Measurements from ENCODE around the gene ENOPH1.
"Not testable (repeated sequence)": the region's sequence is repeated elsewhere in the genome, so short reads cannot be mapped to it uniquely, and the experiment has no call there.

The ENOPH1 gene

DNA sequence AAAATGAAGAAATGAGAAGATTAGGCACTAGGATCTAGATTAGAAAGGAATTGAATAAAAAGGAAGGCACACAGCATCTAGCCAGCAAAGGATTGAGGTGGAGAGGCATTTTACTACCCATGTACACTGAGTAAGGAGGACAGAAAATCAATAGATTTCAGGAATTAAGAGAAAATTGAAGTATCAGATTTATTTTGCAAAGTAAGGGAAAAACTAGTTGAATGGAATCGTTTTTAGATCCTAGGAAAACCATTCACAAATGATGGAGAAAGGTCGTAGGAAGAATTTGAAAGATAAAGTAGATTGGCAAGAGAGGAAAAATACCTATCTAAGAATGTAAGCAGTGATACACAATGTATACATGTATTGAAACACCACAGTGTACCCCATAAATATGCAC, 31.3 kb downstream of the ENOPH1 start:
- in situ Hi-C loops (cut with HindIII; ENCODE audit: low pct_unique_long_range_greater_than_20kb, low sequenced_read_pairs), result no loop called here
- no peak for TF ChIP-seq JUND (IDR thresholded peaks at IDR 0.05; ENCODE audit: low read depth)
- no peak for DNase-seq (ENCODE audit: low read depth in 1 of 2, low spot score in 1 of 2)

DNA sequence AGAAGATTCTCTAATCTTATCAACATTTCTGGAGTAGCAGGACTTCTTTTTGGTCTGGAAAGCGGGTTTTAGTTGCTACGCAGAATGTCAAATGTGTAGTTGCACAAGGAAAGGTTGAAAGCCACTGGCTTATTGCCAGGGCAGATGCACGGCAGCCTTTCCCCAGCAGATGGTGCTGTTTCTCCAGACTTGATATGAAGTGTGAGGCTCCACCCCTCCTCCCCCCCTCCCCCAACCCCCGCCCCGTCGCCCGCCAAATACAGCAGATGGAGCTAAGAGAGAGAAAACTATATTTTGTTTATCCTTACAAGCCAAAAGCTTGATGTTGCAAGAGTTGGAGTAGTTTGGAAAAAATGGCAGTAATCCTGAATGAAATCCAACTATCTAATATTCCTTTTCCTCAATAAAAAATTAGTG, 32.0 kb downstream of the ENOPH1 start:
- in situ Hi-C loops (cut with HindIII; ENCODE audit: low pct_unique_long_range_greater_than_20kb, low sequenced_read_pairs), result no loop called here
- peak; percentile 23 to 79 for DNase-seq (ENCODE audit: low read depth in 1 of 2, low spot score in 1 of 2)
- no peak for TF ChIP-seq JUND (IDR thresholded peaks at IDR 0.05; ENCODE audit: low read depth)

DNA sequence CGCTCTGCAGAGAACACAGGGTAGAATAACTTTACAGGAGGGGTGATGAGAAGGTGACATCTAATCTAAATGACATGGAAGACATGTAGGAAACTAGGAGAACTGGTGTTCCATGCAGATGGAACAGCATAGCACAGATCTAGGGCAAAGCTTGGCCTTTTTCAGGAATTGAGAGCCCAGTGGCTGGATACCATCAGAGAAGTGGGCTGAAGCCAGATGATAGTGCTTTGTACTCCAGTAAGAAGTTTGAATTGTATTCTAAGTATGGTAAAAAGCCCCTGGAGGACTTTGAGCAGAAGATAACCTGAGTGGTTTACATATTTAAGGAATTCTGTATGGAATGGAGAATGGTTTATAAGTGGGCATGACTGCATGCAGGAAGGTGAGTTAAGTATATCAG, 32.8 kb downstream of the ENOPH1 start:
- no peak for TF ChIP-seq JUND (IDR thresholded peaks at IDR 0.05; ENCODE audit: low read depth)
- in situ Hi-C loops (cut with HindIII; ENCODE audit: low pct_unique_long_range_greater_than_20kb, low sequenced_read_pairs), result no loop called here

DNA sequence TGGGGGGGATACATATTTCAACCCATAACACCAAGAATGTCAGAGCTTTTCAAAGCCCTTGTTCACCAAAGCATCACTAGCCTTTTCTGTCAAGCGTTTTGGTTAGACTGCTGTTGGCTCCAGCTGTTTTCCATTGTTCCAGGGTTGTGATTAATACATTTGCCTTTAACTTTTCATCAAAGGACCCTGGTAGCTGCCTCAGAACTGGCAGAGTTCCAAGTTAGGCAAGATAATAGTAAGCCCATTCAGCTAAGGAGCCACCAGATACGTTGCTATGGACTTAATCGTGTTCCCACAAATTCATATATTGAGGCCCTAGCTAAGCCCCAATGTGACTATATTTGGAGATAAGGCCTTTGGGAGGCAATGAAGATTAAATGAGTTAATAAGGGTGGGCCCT, 37.1 kb downstream of the ENOPH1 start:
- in situ Hi-C loops (cut with HindIII; ENCODE audit: low pct_unique_long_range_greater_than_20kb, low sequenced_read_pairs), result no loop called here
- no peak for DNase-seq (ENCODE audit: low read depth in 1 of 2, low spot score in 1 of 2)
- no peak for TF ChIP-seq JUND (IDR thresholded peaks at IDR 0.05; ENCODE audit: low read depth)

More for the DNA sequence above, 32.8 kb downstream of the ENOPH1 start:
- DNase-seq (ENCODE audit: low read depth in 1 of 2, low spot score in 1 of 2), result no peak

DNA sequence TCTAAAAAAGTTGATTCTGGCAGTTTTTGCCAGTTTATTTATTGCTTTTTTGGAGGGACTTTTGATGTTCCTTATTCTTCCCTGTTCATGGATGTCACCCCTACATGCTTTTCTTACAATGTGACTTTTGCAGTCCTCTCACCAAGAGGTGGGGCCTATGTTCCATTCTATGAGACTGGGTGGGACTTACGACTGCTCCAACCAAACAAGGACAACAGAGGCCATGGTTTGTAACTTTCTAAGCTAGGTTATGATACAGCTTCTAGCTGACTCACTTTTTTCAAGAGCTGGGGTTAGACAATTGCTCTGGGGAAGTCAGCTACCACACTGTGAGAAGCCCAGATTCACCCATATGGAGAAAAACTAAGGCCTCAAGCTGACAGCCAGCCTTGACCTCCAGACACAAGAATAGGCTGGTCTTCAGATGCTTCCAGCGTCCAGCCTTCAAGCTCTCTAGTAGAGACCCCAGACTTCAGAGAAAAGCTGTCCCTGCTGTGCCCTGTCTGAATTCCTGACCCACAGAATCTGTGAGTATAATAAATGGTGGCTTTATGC, 39.5 kb downstream of the ENOPH1 start:
- in situ Hi-C loops (cut with HindIII; ENCODE audit: low pct_unique_long_range_greater_than_20kb, low sequenced_read_pairs), result no loop called here
- peak in 1 of 2 experiments; percentile 5 for DNase-seq (ENCODE audit: low read depth in 1 of 2, low spot score in 1 of 2)
- no peak for TF ChIP-seq JUND (IDR thresholded peaks at IDR 0.05; ENCODE audit: low read depth)

DNA sequence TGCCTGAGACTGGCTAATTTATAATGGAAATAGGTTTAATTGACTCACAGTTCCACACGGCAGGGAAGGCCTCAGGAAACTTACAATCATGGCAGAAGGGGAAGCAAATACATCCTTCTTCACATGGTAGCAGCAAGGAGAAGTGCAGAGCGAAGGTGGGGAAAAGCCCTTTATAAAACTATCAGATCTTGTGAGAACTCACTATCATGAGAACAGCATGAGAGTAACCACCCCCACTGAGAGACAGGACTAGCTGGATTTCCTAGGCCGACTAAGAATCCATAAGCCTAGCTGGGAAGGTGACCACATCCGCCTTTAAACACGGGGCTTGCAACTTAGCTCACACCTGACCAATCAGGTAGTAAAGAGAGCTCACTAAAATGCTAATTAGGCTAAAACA, 42.7 kb downstream of the ENOPH1 start:
- in situ Hi-C loops (cut with HindIII; ENCODE audit: low pct_unique_long_range_greater_than_20kb, low sequenced_read_pairs), result not testable (repeated sequence)

DNA sequence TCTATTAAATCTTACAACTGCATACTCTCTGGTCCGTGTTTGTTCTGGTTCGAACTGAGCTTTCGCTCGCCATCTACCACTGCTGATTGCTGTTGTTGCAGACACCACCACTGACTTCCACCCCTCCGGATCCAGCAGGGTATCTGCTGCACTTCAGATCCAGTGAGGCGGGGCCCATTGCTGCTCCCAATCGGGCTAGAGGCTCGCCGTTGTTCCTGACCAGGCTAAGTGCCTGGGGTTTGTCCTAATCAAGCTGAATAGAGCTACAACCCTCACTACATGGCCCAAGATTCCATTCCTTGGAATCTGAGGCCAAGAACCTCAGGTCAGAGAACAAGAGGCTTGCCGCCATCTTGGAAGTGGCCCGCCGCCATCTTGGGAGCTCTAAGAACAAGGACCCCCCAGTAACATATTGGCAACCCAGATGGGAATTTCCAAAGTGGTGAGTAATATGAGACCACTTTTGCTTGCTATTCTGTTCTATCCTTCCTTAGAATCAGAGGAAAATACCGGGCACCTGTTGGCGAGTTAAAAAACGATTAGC, 43.3 kb downstream of the ENOPH1 start:
- DNase-seq (ENCODE audit: low read depth in 1 of 2, low spot score in 1 of 2), result no peak
- in situ Hi-C loops (cut with HindIII; ENCODE audit: low pct_unique_long_range_greater_than_20kb, low sequenced_read_pairs), result no loop called here
- TF ChIP-seq JUND (IDR thresholded peaks at IDR 0.05; ENCODE audit: low read depth), result no peak

More for the DNA sequence above, 42.7 kb downstream of the ENOPH1 start:
- DNase-seq (ENCODE audit: low read depth in 1 of 2, low spot score in 1 of 2), result not testable (repeated sequence)

DNA sequence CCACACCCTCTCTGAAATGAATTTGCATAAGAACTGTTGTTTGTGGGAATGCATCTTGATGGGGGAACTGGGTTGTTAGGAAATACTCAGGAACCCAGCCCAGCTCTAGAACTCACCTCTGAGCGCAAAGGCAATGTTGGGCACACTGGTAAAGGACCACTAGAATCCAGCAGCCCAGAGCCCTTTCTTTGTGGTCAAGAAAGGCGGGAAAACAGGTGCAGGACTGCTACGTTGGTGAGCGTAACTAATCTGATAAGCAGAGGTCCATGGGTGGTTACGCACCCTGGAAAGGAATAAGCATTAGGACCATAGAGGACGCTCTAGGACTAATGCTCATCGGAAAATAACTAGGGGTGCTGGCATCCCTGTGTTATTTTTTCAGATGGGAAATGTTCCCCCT, 45.5 kb downstream of the ENOPH1 start:
- in situ Hi-C loops (cut with HindIII; ENCODE audit: low pct_unique_long_range_greater_than_20kb, low sequenced_read_pairs); DNase-seq (ENCODE audit: low read depth in 1 of 2, low spot score in 1 of 2): not testable (repeated sequence)

DNA sequence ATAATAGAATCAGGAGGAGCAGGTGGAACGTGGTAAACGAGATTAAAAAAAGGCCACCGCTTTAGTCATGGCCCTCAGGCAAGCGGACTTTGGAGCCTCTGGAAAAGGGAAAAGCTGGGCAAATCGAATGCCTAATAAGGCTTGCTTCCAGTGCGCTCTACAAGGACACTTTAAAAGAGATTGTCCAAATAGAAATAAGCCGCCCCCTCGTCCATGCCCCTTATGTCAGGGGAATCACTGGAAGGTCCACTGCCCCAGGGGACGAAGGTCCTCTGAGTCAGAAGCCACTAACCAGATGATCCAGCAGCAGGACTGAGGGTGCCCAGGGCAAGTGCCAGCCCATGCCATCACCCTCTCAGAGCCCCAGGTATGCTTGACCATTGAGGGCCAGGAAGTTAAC, 47.1 kb downstream of the ENOPH1 start:
- in situ Hi-C loops (cut with HindIII; ENCODE audit: low pct_unique_long_range_greater_than_20kb, low sequenced_read_pairs); DNase-seq (ENCODE audit: low read depth in 1 of 2, low spot score in 1 of 2): not testable (repeated sequence)

DNA sequence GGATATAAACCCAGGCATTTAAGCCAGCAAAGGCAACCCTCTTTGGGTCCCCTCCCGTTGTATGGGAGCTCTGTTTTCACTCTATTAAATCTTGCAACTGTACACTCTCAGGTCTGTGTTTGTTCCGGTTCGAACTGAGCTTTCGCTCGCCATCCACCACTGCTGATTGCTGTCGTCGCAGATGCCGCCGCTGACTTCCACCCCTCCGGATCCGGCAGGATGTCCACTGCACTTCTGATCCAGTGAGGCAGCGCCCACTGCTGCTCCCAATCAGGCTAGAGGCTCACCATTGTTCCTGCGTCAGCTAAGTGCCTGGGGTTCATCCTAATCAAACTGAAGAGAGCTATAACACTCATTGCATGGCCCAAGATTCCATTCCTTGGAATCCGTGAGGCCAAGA, 49.2 kb downstream of the ENOPH1 start:
- in situ Hi-C loops (cut with HindIII; ENCODE audit: low pct_unique_long_range_greater_than_20kb, low sequenced_read_pairs), result no loop called here
- no peak for TF ChIP-seq JUND (IDR thresholded peaks at IDR 0.05; ENCODE audit: low read depth)
- DNase-seq (ENCODE audit: low read depth in 1 of 2, low spot score in 1 of 2), result no peak

DNA sequence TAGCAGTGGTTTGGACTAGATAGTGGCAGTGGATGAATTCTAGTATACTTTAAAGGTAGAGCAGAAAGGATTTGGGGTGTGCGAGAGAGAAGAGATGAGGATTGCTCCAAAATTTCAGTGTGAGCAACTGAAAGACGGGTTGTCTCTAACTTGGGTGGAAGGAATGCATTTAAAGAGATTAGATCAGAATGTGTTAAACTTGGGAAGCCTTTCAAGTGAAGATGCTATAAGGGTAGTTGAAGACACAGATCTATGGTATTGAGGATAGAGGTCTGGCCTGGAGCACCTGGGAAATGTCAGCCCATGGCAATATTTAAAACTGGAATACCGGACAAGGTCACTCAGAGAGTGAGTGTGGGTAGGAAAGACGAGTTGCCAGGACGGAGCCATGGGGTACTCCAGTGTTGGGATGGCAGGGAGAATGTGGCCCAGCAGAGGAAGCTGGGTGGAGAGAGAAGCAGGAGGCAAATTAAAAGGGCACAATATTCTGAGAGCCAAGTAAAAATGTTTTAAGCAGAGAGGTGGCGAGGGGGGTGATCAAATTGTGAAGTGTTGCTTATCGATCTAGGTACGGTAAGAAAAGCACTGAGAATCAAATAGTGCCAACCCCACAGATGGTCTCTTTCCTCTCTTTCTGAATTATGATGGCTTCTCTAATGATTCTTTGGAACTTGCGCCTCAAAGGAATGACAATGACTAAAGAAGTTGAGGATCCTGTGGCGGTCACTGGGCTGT, 50.5 kb downstream of the ENOPH1 start:
- no peak for DNase-seq (ENCODE audit: low read depth in 1 of 2, low spot score in 1 of 2)
- no peak for TF ChIP-seq JUND (IDR thresholded peaks at IDR 0.05; ENCODE audit: low read depth)
- in situ Hi-C loops (cut with HindIII; ENCODE audit: low pct_unique_long_range_greater_than_20kb, low sequenced_read_pairs), result no loop called here

DNA sequence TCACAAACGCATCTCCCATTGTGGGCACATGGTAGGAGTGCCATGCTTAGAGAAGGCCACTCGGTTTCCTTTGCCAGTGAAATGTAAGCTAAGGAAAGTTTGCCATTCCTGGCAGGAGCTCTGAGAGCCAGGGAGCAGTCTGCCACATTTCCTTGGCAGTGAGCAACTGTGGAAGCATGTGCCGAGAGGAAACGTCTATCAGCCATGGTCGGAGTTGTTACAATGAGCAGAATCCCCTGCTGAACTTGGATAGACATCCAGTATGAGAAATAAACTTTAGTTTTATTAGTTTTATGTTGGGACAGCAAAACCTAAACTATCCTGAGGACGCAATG, 51.1 kb downstream of the ENOPH1 start:
- TF ChIP-seq JUND (IDR thresholded peaks at IDR 0.05; ENCODE audit: low read depth), result no peak
- DNase-seq (ENCODE audit: low read depth in 1 of 2, low spot score in 1 of 2), result no peak
- in situ Hi-C loops (cut with HindIII; ENCODE audit: low pct_unique_long_range_greater_than_20kb, low sequenced_read_pairs), result no loop called here

DNA sequence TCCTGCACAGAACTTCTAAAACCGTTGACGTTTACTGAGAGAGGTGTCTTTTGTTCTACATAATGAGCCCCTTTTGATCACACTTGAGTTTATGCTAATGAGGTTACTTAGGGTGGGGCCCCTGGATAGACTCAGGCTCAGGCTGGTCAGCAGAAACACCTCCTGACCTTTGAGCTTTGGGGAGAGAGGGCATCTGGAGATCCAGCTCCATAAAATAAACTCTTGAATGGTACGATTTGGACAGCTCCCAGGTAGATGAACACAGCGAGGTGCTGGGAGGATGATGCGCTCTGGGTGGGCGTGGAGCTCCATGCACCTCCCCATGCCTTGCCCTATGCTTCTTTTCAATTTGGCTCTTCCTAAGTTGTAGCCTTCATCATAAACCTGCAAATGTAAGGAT, 52.0 kb downstream of the ENOPH1 start:
- in situ Hi-C loops (cut with HindIII; ENCODE audit: low pct_unique_long_range_greater_than_20kb, low sequenced_read_pairs), result no loop called here
- TF ChIP-seq JUND (IDR thresholded peaks at IDR 0.05; ENCODE audit: low read depth), result no peak
- DNase-seq (ENCODE audit: low read depth in 1 of 2, low spot score in 1 of 2), result no peak
